Glomerular visceral epithelial cell (primary cell): ENCODE results near the gene CNBP.
"Not testable (repeated sequence)": the region's sequence is repeated elsewhere in the genome, so short reads cannot be mapped to it uniquely, and the experiment has no call there.

Source experiments
- DNase-seq: peaks from one replicate; pipeline ENCODE4 v3.0.0-alpha.2; 2016; ENCODE audit errors: extremely low spot score

Gene CNBP

DNA sequence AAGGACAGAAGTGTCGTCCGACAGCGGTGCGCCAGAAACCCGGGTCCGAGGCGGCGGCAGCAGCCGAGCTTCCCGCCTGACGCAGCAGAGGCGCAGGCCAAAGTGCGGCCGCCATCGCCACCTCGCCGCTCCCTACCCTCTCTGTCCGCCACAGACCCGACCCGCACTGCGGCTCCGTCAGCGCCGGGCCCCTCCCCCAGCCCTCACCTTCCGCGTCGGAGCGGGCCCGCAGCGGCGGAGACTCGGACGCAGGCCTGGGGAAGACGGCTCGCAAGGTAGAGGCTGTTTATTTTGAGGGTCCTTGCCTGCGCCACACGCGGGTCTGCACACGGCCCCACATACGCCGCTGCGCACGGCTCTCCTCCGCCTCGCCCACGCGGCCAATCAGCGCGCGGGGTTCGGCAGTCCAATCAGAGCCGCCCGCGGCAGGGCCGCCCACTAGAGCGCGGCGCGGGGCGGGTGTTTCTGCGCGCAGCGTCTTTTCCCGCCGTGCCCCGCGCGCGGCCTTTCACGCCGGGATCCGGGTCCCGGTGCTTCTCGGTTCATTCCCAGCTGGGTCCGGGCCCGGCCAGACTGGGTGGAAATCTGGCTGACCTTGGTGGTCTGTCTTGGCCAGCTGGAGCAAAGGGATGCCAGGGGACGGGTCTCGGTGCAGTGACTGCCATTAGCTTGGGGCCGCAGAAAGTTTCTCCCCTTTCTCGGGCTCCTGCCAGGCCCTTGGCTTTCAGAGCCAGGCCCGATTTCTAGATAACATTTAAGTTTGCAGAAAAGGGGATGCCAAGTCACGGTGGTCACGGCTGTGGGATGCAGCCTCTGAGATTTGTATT, at the start of gene CNBP:
Gene CNBP, minus strand, starts transcription at position 328 of the 827 bp plus-strand sequence. CDS start 12,139 bp downstream, outside the sequence.
- peak; percentile 93 for DNase-seq

DNA sequence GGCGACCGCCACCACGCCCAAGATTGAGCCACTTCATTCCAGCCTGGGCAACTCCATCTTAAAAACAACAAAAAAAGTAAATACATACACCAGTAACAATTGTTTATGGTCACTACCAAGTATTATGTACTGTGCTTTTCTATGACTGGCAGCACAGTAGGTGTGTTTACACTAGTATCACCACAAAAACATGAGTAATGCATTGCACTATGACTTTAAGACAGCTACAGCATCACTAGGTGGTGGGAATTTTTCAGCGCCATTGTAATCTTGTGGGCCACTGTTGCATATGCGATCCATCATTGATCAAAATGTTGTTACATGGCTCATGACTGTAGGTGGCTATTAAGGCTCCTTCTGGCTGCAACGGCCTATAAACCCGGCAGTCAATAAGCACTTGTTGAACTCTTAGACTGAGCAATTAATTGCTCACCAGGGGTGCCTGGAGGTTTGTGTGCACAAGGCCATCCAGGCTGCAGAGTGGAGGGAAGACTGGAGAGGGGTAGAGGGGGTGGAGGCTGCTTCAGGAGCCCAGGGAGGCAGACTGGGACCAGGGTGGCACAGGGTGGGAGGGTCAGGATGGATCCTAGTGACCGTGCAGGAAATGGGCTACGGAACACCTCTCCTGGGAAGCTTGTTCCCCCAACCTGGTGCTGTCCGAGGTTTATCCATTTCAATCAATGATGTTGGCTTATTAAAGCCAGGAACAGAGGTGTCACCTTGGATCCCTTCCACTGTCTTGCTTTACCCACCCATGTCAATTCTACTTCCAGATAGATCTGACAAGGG, 47.8 kb upstream of the CNBP start:
- DNase-seq = no peak

DNA sequence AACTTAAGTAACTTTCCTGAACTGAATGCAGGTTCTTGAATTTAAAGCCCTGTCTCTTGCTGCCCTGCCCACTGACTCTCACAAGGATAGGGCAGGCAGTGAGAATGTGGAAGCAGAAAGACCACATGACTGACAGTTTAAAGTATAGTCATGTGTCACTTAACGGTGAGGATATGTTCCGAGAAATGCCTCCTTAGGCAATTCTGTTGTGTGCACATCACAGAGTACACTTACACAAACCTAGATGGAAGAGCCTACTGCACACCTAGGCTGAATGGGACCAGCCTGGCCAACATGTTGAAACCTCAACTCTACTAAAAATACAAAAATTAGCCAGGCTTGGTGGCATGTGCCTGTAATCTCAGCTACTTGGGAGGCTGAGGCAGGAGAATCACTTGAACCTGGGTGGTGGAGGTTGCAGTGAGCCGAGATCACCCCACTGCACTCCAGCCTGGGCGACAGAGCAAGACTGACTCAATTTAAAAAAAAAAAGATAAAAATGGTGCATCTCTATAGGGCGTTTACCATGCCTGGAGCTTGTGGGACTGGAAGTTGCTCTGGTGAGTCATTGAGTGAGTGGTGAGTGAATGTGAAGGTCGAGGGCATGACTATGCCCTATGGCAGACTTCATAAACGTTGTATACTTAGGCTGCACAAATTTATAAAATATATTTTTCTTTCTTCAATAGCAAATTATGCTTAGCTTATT, 46.8 kb upstream of the CNBP start:
- DNase-seq = peak; percentile 68

DNA sequence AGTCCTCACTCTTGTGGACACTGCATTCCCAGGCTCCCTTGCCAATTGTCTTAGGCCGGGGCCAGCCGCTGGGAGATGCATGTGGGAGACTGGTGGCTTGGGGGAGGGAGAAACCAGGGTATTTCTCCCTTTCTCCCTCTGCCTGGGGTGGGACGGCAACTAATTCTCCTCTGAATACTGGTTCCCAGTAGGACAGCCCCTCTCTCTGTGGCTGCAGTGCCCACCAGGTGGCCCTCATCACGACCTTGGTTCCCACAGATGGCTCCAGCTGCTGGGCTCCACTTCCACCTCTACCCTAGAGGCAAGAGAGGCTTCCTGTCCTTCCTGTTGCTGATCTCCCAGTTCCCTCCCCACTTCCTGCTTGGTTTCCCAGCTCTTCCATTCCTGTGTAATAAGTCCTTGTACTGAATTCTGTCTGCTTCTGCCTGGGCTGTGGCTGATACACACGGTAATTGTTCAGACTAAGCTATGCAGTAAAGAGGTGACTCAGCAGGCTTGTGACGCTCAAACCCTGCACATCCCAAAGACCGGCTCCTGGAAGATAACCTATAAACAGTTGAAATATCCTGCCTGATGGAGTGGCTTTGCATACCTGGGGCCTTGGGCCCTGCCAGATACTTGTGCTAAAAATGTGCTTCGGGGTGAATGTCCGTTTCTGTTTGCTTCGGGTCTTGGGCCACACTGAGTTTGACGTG, 45.3 kb upstream of the CNBP start:
- DNase-seq = peak; percentile 49

DNA sequence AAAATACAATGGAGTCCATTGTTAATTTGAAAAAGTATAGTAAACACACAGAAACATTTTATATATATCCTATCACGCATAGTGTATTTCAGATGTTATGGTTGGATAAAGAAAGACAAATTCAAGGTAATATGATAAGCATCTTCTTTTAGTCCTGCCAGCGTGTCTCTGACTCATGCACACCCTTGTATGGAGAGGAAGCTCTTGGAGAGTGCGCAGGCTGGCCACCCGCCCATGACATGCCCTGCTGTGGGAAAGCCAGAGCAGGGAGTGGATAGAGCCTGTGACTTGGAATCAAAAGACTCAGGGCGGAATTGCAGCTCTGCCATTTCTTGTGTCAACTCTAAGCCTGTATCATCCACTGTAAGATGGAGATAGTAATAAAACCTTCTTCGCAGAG, 42.7 kb upstream of the CNBP start:
- DNase-seq = peak; percentile 77

DNA sequence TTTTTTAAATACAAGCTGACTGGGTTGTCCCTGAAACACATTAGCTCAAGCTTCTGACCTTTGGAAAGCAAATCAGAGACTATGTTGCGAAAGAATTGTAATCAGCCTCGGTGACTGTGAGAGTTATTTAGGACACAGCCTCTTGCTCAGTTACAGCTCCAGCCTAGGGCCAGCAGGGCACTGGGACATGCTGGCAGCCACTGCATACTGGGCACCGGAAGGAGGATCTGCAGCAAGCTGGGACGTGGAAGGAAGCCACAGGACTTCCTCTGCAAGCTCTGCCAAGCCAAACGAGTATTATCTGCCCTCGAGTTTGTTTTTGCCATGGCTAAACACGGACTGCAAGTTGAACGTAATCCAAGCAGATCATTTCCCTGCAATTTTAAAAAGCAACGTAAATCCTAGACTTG, 41.3 kb upstream of the CNBP start:
- peak; percentile 65 for DNase-seq

DNA sequence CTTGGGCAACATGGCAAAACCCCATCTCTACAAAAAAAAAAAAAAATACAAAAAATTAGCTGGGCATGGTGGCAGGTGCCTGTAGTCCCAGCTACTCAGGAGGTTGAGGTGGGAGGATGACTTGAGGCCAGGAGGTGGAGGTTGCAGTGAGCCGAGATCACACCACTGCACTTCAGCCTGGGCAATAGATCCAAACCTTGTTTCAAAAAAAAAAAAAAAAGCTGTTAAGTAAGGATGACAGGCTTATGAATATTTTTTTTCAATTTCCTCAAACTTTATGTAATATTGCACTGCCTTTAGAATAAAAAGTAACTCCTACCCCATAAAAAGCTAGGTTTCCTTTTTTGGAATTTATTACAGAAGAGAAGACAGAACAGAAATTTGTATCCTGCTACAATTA, 40.7 kb upstream of the CNBP start:
- not testable (repeated sequence) for DNase-seq

DNA sequence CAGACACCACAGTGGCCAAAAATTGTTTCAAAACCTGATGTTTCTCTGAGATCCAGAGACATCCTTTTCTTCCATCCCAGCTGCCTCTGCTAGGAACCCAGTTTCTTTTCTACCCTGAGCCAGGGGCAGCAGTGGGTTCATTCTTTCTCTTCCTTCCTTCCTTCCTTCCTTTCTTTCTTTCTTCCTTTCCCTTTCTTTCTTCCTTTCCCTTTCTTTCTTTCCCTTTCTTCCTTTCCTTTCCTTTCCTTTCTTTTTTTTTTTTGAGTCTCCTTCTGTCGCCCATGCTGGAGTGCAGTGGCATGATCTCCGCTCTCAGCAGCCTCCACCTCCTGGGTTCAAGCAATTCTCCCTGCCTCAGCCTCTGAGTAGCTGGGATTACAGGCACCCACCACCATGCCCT, 35.0 kb upstream of the CNBP start:
- DNase-seq = no peak

DNA sequence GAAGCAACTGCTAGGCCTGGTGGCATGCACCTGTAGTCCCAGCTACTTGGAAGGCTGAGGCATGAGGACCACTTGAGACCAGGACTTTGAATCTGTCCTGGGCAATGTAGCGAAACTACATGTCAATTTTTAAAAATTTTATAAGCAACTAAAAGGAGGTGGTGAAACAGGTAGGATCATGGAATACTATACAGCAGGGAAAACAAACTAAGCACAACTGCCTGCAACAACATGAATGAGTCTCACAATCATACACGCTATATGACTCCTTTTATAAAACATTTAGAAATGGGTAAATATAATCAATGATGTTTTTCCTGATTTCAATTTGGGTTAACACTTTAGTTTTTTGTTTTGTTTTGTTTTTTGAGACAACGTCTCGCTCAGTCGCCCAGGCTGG, 29.5 kb upstream of the CNBP start:
- no peak for DNase-seq

DNA sequence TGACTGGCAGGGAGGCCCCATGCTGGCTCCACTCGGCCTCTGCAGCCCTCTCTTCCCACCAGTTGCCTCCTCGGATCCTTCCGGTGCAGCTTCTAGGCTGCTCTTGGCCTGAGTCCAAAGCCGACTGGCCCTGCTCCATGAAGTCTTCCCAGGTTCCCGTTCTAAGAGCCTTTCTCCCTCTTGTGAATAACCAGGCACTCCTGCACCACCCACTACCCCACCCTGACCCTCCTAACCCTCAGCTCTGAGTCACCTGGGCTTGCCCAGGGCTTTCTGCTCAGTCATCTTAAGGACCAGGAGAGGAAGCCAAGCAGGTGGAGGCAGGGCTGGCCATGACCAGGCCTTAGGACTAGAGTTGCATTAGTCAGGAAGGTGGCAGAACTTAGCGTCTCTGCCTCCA, 28.1 kb upstream of the CNBP start:
- DNase-seq = peak; percentile 91

DNA sequence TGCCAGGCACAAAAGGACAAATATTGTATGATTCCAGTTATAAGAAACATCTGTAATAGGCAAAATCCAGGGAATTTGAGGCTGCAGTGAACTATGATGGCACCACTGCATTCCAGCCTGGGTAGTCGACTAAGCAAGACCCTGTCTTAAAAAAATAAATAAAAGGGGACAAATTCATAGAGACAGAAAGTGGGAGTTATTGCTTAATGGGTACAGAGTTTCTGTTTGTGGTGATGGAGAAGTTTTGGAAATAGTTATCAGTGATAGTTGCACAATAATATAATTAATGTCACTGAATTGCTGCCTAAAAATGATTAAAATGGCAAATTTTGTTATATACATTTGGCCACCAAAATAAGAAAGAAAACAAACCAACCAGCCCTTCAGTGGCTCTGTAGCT, 27.6 kb upstream of the CNBP start:
- no peak for DNase-seq

DNA sequence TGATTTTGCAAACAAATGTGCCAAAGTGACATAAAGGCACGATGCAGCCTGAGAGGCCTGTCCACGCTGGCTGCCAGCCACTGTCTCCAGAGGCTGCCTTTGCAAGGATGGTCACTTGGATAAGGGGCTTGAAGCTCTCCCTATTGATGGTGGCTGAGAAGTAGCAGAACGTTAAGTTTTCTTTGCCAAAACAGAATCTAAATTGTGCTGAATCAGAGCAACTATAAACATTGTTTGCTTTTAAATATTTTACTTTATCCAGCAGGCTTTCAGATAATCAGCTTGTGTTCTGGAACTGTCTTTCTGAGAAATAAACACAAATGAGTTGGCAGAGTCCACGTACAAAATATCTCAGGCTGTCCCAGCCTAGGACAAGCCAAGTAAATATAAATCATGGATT, 23.8 kb upstream of the CNBP start:
- no peak for DNase-seq

DNA sequence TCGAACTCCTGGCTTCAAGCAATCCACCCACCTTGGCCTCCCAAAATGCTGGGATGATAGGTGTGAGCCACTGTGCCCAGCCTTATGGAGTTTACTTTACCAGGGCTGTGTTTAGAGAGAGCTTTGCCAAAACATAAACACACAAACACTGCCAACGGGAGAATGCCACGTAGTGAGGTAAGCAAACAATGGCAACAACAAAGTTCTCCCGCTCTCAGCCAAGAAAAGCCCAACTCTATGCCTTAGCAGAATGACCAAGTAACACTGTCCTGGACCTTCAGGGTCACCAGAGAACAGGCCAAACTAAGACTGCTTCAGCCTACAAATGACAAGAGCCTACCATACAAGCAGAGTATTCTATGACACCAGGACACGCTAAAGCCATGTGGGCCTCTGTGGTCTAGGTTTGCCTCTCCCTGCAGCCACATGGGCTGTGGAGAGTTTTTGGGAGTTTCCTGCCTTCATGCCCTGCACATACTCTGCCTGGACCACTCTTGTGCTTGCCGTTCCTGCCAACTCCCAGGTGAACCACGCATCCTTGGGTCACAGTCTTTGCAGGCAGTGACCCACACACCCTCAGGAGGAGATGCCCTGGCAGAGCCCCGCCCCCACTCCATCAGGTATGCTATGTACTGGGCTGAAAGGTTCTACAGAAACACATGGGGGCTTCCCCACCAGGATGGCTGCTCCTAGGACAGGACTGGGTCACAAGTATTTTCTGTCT, 21.6 kb upstream of the CNBP start:
- DNase-seq = no peak

DNA sequence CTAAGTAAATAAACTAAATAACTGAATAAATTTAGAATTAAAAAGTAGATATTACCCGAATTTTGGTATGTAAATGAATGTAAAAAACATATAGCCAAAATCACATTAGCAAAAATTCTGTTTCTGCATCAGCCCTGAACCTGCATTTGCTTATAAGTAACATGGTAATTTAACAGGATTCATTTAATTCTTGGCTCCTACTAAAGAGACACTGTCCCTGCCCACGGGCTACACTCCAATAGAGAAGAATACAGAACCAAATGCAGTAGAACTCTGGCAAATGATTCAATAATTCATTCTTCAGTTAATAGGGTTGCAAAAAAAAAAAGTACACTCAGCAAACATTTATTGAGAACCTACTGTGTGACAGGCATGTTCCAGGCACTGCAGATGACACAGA, 20.8 kb upstream of the CNBP start:
- no peak for DNase-seq

DNA sequence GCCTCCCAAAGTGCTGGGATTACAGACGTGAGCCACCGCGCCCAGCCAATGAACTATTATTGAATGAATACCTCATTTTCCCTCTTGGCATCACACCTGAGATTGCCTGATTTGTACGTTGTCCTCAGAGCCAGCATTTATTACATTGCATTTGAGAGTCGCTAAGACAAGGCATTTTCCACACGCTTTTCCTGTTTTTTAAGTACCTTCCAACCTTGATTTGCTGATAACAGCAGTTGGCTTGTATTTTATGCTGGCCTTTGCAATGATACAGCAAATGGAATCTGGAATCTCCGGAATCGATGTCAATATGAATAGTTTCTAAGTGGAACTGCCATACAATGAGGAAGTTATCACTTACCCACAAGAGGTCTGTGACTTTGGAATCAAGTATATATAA, 15.7 kb upstream of the CNBP start:
- DNase-seq = no peak

DNA sequence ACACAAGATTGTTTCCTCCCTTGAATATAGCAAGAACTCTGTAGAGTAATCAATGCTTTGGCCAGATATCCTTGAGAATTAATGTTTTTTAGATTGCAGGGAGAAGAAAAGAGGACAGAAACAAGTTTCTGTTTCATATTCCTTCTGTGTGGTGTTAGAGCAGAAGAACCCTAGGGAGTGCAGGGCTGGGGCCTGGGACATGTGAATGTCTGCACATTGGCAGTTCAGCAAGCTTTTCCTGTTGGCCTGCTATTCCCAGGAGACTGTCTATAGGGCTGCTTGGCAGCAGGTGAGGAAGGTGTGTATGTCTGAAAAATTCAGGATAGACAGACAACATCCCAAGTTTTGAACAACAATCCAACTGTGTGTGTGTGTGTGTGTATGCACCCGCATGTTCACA, 13.6 kb upstream of the CNBP start:
- DNase-seq = no peak

DNA sequence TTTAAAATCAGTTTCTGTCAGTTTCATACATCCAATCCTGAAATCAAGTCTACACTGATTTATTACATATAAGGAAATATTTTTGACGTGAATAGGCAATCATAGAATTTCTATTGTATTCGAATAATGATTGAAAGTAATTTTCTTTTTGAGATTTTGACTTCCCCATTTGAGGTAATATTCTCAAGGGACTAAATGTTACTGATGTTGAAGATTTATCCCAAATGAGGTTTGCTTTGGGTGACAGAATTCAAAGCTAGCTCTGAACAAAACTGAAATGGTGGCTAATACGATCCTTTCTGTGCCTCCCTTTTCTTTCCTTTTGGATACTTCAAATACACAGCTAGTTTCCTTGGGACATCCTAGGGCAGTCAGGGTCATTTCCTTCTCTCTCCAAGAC, 12.9 kb upstream of the CNBP start:
- DNase-seq = no peak

DNA sequence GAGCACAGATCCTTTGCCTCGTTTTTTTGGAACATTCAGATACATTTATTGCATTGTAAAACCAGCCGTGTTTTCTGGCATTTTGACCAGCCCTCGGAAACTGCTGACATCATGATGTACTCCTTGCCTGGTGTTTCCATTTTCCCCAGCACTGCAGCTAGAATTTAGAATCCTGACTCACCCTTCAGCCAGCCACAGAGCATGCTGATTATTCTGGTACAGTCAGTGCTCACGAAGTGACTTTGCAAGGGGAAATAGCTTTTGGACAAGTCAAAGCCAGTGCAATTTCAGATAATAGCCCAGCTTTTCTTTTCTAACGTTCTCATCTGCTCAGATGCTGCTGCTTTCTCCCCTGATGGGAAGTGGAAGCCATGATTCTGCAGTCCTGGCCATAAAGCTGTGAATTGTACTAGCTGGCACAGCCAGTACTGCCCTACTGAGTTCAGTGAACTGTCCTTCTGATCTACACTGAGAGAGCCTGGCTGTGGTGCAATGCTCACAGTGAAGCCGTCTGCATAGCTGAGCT, 12.1 kb upstream of the CNBP start:
- peak; percentile 67 for DNase-seq

DNA sequence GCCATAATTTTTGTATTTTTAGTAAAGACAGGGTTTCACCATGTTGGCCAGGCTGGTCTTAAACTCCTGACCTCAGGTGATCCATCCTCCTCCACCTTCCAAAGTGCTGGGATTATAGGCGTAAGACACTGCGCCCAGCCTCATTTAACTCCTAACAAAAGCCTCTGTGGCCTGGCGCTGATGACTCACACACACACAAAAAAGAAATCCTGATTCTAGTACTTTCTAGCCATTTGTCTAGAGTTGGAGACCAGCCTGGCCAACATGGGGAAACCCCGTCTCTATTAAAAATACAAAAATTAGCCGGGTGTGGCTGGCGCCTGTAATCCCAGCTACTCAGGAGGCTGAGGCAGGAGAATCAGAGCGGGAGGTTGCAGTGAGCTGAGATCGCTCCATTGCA, 6.1 kb upstream of the CNBP start:
- DNase-seq = not testable (repeated sequence)

DNA sequence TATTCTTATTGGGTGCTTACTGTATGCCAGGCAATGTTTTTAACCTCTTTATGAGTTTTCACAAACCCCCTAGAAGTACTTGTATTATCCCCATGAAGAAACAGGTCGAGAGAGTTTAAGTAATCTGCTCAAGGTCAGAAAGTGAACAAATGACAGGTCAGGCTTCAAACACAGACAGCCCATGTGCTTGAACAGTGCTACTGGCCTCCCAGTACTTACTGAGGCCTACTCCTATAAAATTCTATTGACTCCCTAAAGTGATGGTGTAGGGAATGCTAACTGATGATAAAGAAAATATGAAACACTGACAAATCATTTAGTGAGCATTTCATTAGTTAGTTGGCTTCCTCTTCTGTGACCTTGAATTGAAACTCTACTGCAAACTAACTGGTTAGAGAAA, 4.2 kb upstream of the CNBP start:
- DNase-seq = no peak

DNA sequence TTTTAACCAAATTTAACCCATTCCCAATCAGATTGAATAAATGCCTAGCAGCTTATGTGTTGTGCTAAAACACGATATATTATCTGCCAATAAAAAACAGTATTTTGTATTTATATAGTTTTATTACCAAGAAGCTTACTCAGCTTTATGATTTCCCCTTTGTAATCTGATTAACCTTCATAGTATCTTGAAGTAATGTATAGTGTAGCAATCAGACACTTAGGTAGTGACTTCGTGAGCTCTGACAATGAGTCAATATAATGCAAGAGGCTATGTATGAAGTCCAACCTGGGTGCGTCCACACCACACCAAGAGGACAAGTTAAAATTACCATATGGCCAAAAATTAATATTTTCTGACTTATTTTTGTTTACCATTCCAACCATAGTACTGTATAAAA, 2.1 kb upstream of the CNBP start:
- DNase-seq = no peak
